ENCODE data around the gene ZFYVE28.

The ZFYVE28 gene

DNA sequence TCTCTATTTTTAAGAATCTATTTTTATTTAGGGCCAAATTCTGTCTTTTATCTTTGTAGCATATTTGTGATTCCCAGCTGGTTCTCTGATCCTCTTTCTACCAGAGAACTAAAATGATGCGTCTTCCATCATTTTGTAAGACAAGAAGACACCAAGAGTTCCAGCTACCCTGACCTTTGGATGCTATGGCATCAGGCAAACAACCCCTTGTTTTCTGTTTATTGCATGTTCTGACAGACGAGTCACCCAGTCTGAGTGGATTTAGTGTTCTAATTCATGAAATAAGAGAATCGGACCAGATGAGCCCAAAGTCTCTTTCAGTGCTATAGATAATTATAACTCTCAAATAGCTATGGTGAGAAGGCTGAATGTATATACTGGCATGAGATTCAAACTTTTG lies 69.7 kb downstream of the ZFYVE28 start:
- no peak for TF ChIP-seq POLR2AphosphoS5 (IDR thresholded peaks at IDR 0.05; ENCODE audit: low read depth, low read length)
- TF ChIP-seq, protein P1, sequence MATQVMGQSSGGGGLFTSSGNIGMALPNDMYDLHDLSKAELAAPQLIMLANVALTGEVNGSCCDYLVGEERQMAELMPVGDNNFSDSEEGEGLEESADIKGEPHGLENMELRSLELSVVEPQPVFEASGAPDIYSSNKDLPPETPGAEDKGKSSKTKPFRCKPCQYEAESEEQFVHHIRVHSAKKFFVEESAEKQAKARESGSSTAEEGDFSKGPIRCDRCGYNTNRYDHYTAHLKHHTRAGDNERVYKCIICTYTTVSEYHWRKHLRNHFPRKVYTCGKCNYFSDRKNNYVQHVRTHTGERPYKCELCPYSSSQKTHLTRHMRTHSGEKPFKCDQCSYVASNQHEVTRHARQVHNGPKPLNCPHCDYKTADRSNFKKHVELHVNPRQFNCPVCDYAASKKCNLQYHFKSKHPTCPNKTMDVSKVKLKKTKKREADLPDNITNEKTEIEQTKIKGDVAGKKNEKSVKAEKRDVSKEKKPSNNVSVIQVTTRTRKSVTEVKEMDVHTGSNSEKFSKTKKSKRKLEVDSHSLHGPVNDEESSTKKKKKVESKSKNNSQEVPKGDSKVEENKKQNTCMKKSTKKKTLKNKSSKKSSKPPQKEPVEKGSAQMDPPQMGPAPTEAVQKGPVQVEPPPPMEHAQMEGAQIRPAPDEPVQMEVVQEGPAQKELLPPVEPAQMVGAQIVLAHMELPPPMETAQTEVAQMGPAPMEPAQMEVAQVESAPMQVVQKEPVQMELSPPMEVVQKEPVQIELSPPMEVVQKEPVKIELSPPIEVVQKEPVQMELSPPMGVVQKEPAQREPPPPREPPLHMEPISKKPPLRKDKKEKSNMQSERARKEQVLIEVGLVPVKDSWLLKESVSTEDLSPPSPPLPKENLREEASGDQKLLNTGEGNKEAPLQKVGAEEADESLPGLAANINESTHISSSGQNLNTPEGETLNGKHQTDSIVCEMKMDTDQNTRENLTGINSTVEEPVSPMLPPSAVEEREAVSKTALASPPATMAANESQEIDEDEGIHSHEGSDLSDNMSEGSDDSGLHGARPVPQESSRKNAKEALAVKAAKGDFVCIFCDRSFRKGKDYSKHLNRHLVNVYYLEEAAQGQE (IDR thresholded peaks at IDR 0.05; ENCODE audit: insufficient read depth in 1 of 2, low read depth in 2 of 2, low read length in 2 of 2): no peak

DNA sequence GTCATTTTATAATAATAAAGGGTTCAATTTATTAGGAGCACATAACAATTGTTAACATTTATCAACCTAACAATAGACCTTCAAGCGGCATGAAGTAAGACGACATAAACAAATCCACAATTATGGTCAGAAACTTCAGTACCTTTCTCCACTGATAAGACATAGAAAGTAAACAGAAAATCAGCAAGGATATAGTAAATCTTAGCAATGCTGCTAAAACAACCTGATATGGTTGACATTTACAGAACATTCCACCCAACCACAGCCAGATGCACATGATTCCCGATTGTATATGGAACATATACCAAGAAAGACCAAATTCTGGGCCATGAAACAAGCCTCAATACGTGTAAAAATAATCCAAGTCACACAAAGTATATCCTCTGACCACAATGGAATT lies 71.3 kb downstream of the ZFYVE28 start:
- TF ChIP-seq, protein P1 (IDR thresholded peaks at IDR 0.05; ENCODE audit: insufficient read depth in 1 of 2, low read depth in 2 of 2, low read length in 2 of 2): no peak
- TF ChIP-seq TAF1 (IDR thresholded peaks at IDR 0.05; ENCODE audit: borderline replicate concordance, insufficient read depth, low read length) (no peak), SIN3A (IDR thresholded peaks at IDR 0.05; ENCODE audit: borderline replicate concordance, insufficient read depth, low read length) (no peak), FOXP2 (optimal IDR thresholded peaks at IDR 0.05; ENCODE audit: borderline replicate concordance, extremely low read depth, extremely low read length, insufficient read depth) (no peak), POLR2AphosphoS5 (IDR thresholded peaks at IDR 0.05; ENCODE audit: low read depth, low read length) (no peak)

DNA sequence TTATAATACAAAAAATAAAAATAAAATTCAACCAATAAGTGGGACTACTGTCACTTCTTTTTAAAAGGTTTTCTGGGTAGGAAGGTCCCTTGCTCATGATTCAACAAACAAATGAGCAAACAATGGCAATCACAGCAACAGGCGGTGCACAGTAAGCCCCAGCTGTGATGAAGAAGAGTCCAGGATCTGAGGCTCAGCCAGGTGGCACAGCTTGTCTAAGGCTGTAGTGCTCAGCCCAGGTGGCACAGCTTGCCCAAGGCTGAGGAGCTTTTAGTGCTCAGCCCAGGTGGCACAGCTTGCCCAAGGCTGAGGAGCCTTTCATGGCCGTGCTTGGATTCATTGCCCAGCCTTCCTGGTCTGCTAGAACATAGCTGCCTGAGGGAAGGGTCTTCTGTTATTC lies 75.0 kb downstream of the ZFYVE28 start:
- TF ChIP-seq FOXP2 (optimal IDR thresholded peaks at IDR 0.05; ENCODE audit: borderline replicate concordance, extremely low read depth, extremely low read length, insufficient read depth) (no peak), SIN3A (IDR thresholded peaks at IDR 0.05; ENCODE audit: borderline replicate concordance, insufficient read depth, low read length) (no peak), TAF1 (IDR thresholded peaks at IDR 0.05; ENCODE audit: borderline replicate concordance, insufficient read depth, low read length) (no peak), POLR2AphosphoS5 (IDR thresholded peaks at IDR 0.05; ENCODE audit: low read depth, low read length) (no peak)
- TF ChIP-seq, protein P1 (IDR thresholded peaks at IDR 0.05; ENCODE audit: insufficient read depth in 1 of 2, low read depth in 2 of 2, low read length in 2 of 2): no peak

DNA sequence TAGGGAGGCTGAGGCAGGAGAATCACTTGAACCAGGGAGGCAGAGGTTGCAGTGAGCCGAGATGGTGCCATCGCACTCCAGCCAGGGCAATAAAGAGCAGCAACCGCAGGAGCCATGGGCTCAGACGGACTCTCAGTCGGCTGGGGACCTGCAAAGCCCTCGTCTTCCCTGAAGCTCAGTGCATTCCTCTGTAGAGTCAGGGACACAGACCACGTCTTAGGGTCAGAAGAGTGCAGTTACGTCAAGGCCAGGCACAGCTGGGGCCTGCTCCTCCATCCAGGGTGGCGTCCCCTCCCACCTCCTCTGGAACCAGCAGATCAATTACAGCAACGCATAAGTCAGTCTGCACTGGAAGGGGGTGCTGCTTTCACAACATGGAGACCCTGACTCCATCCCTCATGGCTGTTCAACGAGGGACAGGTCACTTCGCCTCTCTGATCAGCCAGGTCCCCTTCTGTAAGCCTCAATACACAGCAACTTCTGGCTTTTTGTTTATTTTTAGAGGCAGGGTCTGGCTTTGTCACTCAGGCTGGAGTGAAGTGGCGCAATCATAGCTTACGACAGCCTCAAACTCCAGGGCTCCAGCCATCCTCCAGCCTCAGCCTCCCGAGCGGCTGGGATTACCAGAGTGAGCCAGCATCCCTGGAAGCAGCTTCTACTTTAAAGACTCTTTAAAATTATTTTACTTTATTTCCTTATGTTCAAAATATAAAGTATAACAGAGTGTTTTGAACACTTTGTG lies 76.4 kb downstream of the ZFYVE28 start:
- TF ChIP-seq, protein P1 (IDR thresholded peaks at IDR 0.05; ENCODE audit: insufficient read depth in 1 of 2, low read depth in 2 of 2, low read length in 2 of 2): no peak
- TF ChIP-seq SIN3A (IDR thresholded peaks at IDR 0.05; ENCODE audit: borderline replicate concordance, insufficient read depth, low read length) (no peak), POLR2AphosphoS5 (IDR thresholded peaks at IDR 0.05; ENCODE audit: low read depth, low read length) (no peak), FOXP2 (optimal IDR thresholded peaks at IDR 0.05; ENCODE audit: borderline replicate concordance, extremely low read depth, extremely low read length, insufficient read depth) (no peak)
